Measurements from ENCODE around the gene STIMATE.

DNA sequence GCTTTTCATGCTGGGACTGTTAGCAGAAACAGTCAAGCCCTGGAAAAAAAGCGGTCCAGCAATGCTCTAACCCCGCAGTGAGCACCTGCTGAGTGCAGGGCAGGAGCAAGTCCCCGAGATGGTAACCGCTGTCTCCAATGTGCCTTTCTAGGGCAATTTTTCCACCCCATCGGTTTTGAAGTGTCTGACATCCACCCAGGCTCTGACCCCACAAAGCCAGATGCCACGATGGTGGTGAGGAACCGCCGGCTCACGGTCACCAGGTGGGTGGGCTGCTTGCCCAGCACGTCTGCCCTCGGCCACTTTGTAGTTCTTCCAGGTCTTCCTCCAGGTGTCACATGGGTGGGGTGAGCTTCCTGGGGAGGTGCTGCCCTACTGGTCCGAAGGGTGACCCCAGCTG, 106.0 kb downstream of the STIMATE start:
- TF ChIP-seq, protein P1, sequence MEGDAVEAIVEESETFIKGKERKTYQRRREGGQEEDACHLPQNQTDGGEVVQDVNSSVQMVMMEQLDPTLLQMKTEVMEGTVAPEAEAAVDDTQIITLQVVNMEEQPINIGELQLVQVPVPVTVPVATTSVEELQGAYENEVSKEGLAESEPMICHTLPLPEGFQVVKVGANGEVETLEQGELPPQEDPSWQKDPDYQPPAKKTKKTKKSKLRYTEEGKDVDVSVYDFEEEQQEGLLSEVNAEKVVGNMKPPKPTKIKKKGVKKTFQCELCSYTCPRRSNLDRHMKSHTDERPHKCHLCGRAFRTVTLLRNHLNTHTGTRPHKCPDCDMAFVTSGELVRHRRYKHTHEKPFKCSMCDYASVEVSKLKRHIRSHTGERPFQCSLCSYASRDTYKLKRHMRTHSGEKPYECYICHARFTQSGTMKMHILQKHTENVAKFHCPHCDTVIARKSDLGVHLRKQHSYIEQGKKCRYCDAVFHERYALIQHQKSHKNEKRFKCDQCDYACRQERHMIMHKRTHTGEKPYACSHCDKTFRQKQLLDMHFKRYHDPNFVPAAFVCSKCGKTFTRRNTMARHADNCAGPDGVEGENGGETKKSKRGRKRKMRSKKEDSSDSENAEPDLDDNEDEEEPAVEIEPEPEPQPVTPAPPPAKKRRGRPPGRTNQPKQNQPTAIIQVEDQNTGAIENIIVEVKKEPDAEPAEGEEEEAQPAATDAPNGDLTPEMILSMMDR (IDR thresholded peaks at IDR 0.05; ENCODE audit: insufficient read depth, low read depth, low read length): no peak
- TF ChIP-seq EZH2 (IDR thresholded peaks at IDR 0.05; ENCODE audit: insufficient read depth, low read length): no peak
